GM12878 (cell line): ENCODE data around the gene TTC23. TPM values are rescaled to one million over a fixed set of nuclear protein-coding genes. Genes with fewer than 3 reads are reported as not detected.

Experiments used
- ATAC-seq: fragments of 200-7000 bp; cut with Tn5 transposase; 3 replicates; pipeline ENCODE4 v1.9.1; 2020; ENCODE audit warnings: mild to moderate bottlenecking, moderate library complexity
- BruUV-seq: library from RNA; stranded (reverse); fragments of 400-500 nt; replicated peaks from 2 replicates; lab custom pipeline; 2021; lab: Mats Ljungman, UMichigan
- CTCF ChIA-PET: fragments of 300-600 bp; sonication (Branson Sonifier 250); formaldehyde crosslinking; extraction: SDS; loops from one replicate; lab custom pipeline; 2021; ENCODE audit warnings: inconsistent platforms; lab: Yijun Ruan, JAX
- POLR2A ChIA-PET: fragments of 350-600 bp; formaldehyde crosslinking; extraction: SDS; loops from one replicate; lab custom pipeline; 2021; ENCODE audit warnings: inconsistent platforms; lab: Charles Lee
- RAD21 ChIA-PET: fragments of 300-600 bp; sonication (Branson Sonifier 250); formaldehyde crosslinking; loops from one replicate; lab custom pipeline; 2023; ENCODE audit warnings: antibody characterized with exemption; ENCODE audit not compliant: unreplicated experiment; lab: Charles Lee
- SMC1A ChIA-PET: fragments of 300-600 bp; sonication (Branson Sonifier 250); formaldehyde crosslinking; loops from one replicate; lab custom pipeline; 2023; ENCODE audit not compliant: unreplicated experiment, uncharacterized antibody; lab: Charles Lee
- DNase-seq: peaks from one replicate; pipeline ENCODE4 v3.0.0-alpha.2; 2011; ENCODE audit warnings: low read depth, low spot score
- FAIRE-seq: peaks from 3 replicates; lab custom pipeline; 2011; peaks lifted over from hg19 to GRCh38; lab: Jason Lieb, UNC
- H2AFZ ChIP-seq: 2 replicates; pipeline ENCODE4 v1.6.0; 2011; ENCODE audit warnings: low read depth, low read length, control low read depth; ENCODE audit not compliant: control insufficient read depth
- H3K27ac ChIP-seq: 2 replicates; pipeline ENCODE4 v1.5.1; 2011; ENCODE audit warnings: control low read depth; ENCODE audit not compliant: control insufficient read depth, insufficient read depth
- H3K27me3 ChIP-seq, 2 experiments: replicated peaks in 1 of 2; 2 replicates each; pipeline versions ENCODE4 v1.6.0 to v1.6.1; 2011; ENCODE audit warnings: low read length in 1 of 2; ENCODE audit not compliant: control insufficient read depth in 2 of 2, insufficient read depth in 2 of 2
- H3K36me3 ChIP-seq, 2 experiments: 2 replicates each; pipeline ENCODE4 v1.5.1; 2011; ENCODE audit warnings: low read length in 1 of 2; ENCODE audit not compliant: control insufficient read depth in 2 of 2, insufficient read depth in 2 of 2
- H3K4me1 ChIP-seq: 2 replicates; pipeline ENCODE4 v1.6.1; 2011; ENCODE audit warnings: mild to moderate bottlenecking, low read length, moderate library complexity, mixed read lengths; ENCODE audit not compliant: control insufficient read depth, insufficient read depth
- H3K4me2 ChIP-seq: 2 replicates; pipeline ENCODE4 v1.6.0; 2011; ENCODE audit warnings: control low read depth; ENCODE audit not compliant: control insufficient read depth, insufficient read depth
- H3K4me3 ChIP-seq: fragments of 200-600 bp; sonication (generic); 2 replicates; pipeline ENCODE4 v1.5.1; 2016
- H3K79me2 ChIP-seq: 2 replicates; pipeline ENCODE4 v1.6.0; 2011; ENCODE audit warnings: low read length; ENCODE audit not compliant: control insufficient read depth, insufficient read depth
- H3K9ac ChIP-seq: 2 replicates; pipeline ENCODE4 v1.8.0; 2011; ENCODE audit warnings: low read length, control low read depth, mixed read lengths; ENCODE audit not compliant: control insufficient read depth, insufficient read depth
- H3K9me3 ChIP-seq: replicated peaks from 3 replicates; pipeline ENCODE4 v1.5.1; 2011; ENCODE audit warnings: mild to moderate bottlenecking, low read length; ENCODE audit not compliant: control insufficient read depth, insufficient read depth
- H4K20me1 ChIP-seq: 2 replicates; pipeline ENCODE4 v1.6.0; 2011; ENCODE audit not compliant: control insufficient read depth, insufficient read depth
- CBX3 ChIP-seq: fragments of 200-600 bp; sonication (generic); IDR thresholded peaks from 2 replicates; pipeline ENCODE4 v1.6.1; 2016; ENCODE audit warnings: low read depth, borderline replicate concordance
- POLR2AphosphoS5 ChIP-seq: IDR thresholded peaks from 2 replicates; pipeline ENCODE4 v1.6.1; 2011; ENCODE audit warnings: mild to moderate bottlenecking, low read length, inconsistent platforms
- RCOR1 ChIP-seq: conservative IDR thresholded peaks from 2 replicates; pipeline ENCODE4 v1.6.1; 2012; ENCODE audit warnings: low read depth, low read length, improper control_type of control experiment
- SIN3A ChIP-seq: IDR thresholded peaks from 2 replicates; pipeline ENCODE4 v1.6.1; 2012; ENCODE audit warnings: low read depth, low read length, improper control_type of control experiment
- STAT1 ChIP-seq: fragments of 450-650 bp; conservative IDR thresholded peaks from 2 replicates; pipeline ENCODE4 v1.6.1; 2014; ENCODE audit warnings: antibody characterized with exemption, mild to moderate bottlenecking
- USF1 ChIP-seq: IDR thresholded peaks from 2 replicates; pipeline ENCODE4 v1.6.1; 2011; ENCODE audit warnings: borderline replicate concordance, low read depth, mild to moderate bottlenecking, moderate library complexity, mixed read lengths, low read length; ENCODE audit not compliant: insufficient read depth; ENCODE audit errors: extremely low read length
- ZNF687 ChIP-seq: fragments of 450-650 bp; IDR thresholded peaks from 2 replicates; pipeline ENCODE4 v1.6.1; 2017; ENCODE audit warnings: mild to moderate bottlenecking, moderate library complexity
- WGBS: methylation state at CpG from one replicate; pipeline ENCODE4 v1.1.6; 2016; ENCODE audit warnings: low lambda C conversion rate; ENCODE audit not compliant: insufficient replicate concordance, insufficient coverage; ENCODE audit errors: missing lambda C conversion rate; 5-methylcytosine and 5-hydroxymethylcytosine counted together
- in situ Hi-C: fragments of 300-500 bp; cut with MboI; formaldehyde crosslinking; loops from 9 replicates; pipeline ENCODE4 v1.14.3; 2018; ENCODE audit warnings: mixed read lengths
- intact Hi-C: fragments of 100-400 bp; cut with micrococcal nuclease; formaldehyde crosslinking; loops from one replicate; pipeline ENCODE4 v1.14.2; 2022; ENCODE audit not compliant: unreplicated experiment
- polyA plus RNA-seq, 11 experiments: library from polyadenylated mRNA; depleted of rRNA in 4 of 11; unstranded in 6 of 11; stranded (reverse) in 5 of 11; fragments of >200 nt; fragmentation: Nextera tagmentation in 4 of 11; fragmentation: Illumina TruSeq in 1 of 11; extraction: Ambion mirVana in 4 of 11; extraction: Trizol in 1 of 11; gene quantifications; 1 replicate in 1 of 11; 2 replicates in 10 of 11; pipeline versions ENCODE4 v1.2.1 to v1.2.3, GENCODE V29; 2011 to 2016; ENCODE audit warnings: inconsistent platforms in 2 of 11, missing spikeins in 2 of 11, low read depth in 1 of 11
- total RNA-seq, 4 experiments: library from RNA; depleted of rRNA in 3 of 4; stranded (reverse); fragments of >200 nt in 3 of 4; fragmentation: Illumina TruSeq in 1 of 4; extraction: Trizol in 1 of 4; gene quantifications; 2 replicates each; pipeline versions ENCODE4 v1.2.1 to v1.2.3, GENCODE V29; 2013 to 2021

Gene TTC23
- total and polyA plus RNA-seq, 10 of the 15 experiments (the other 5 are each of a cell fraction or from before 2014, with no cell fraction given): 1.2 to 9.0 (median 6.5) TPM

- TF ChIP-seq RCOR1 (no peak), STAT1 (no peak), ZNF687 (no peak), USF1 (no peak)
- TF ChIP-seq, all 136 proteins: peak for 0
These were observed 19.1 kb upstream of the TTC23 start (continued) for GRCh38 chr15:99268431-99268830.

DNA sequence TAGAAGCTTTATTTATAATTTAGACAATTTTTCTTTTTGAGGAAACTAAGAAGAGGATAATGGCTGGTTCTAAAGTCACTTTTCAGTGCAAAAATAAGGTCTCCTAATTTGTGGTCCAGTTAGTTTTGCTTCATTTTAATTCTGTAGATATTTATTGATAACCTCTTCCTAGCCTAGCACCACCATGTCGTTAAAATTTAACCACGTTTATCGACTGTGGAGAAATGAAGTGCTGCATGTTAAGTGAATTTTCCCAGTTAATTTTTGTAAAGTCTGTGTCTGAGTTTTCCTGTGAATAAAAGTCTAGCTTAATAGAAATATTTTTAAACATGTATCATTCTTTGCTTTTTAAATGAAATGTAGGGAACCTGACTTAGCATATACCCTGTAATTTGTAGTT, 18.6 kb upstream of the TTC23 start:
- Histone ChIP-seq H3K36me3 (no peaks in the 10 kb centered on the region), H3K27ac (no peak overlapping the region), H2AFZ (no peak overlapping the region), H3K9me3 (no peaks in the 10 kb centered on the region; the same call in 2 of the 3 replicates), H3K4me2 (no peak overlapping the region), H3K9ac (no peak overlapping the region), H3K79me2 (no peaks in the 10 kb centered on the region)
- no peak for FAIRE-seq
- SMC1A ChIA-PET: interaction anchor here (0.8 to 12.9 kb wide), 5 partner anchors 13 to 491 kb away, joined by 3 to 163 read pairs (median 6); no protein-coding TSS in a partner anchor
- POLR2A ChIA-PET: no interaction called here
- RAD21 ChIA-PET: interaction anchor here (1.4 to 9.4 kb wide), 3 partner anchors 13 to 435 kb away, joined by 3 to 137 read pairs (median 6); no protein-coding TSS in a partner anchor
- CTCF ChIA-PET: interaction anchor here (1.2 to 11.6 kb wide), 6 partner anchors 9 to 489 kb away, joined by 4 to 184 read pairs (median 7); no protein-coding TSS in a partner anchor
- in situ Hi-C loops: loop anchor here (10.0 to 25.0 kb wide), 2 partner anchors 647 to 1344 kb away; partner anchors contain the start of genes ASB7 and LINS1
- intact Hi-C loops: no loop called here
- 92% methylated on average over 3 of the region's 3 CpGs for WGBS
- TF ChIP-seq POLR2AphosphoS5 (no peak), SIN3A (no peak), CBX3 (no peak)
- TF ChIP-seq, all 136 proteins: peak for 0
- ATAC-seq (no peak), DNase-seq (no peak)
- Histone ChIP-seq H4K20me1 (no peaks in the 10 kb centered on the region), H3K27me3 (no peaks in the 10 kb centered on the region), H3K4me3 (no peak overlapping the region), H3K4me1 (no peaks in the 10 kb centered on the region)
- no TSS peak for BruUV-seq
